ENCODE measurements around the gene CYBC1.

The CYBC1 gene

DNA sequence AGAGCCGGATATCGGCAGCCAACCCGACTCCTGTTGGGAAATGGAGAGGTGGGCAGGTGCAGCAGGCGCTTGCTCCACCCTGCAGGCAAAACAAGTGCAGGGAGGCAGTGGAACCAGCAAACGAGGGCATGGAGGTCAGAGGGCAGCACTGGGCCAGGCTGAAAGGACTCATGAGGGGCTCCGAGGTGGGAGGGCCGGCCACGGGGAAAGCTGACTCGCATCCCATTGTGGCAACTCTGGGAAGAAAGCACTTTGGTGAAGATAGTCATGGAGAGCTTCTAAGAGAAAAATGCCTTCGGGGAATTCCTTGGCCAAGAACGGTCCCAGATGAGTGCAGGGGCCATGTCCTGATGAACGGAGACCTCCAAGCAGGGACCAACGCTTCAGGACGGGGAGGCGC is 4.4 kb downstream of the CYBC1 start:
- TF ChIP-seq ZNF560 (tag by site-specific recombination; IDR thresholded peaks at IDR 0.05; ENCODE audit: borderline replicate concordance), result no peak
- peak; percentile 45; the same call in 1 of the 2 replicates for TF ChIP-seq SCRT2 (tag by site-specific recombination; IDR thresholded peaks at IDR 0.05)
- CTCF ChIA-PET, result no interaction called here
- Histone ChIP-seq H3K36me3 (ENCODE audit: control insufficient read depth in 2 of 2, insufficient read depth in 1 of 2, low read length in 2 of 2) (peaks cover 0 to 50% of the 10 kb centered on the region in 2 experiments; a peak in 1 of 3 replicates), H3K27ac (ENCODE audit: extremely low read depth, low read depth, low read length) (no peak overlapping the region), H3K4me3 (ENCODE audit: low read depth, low read length) (no peak overlapping the region), H3K9me3 (ENCODE audit: control insufficient read depth, insufficient read depth, low read depth, low read length) (no peaks in the 10 kb centered on the region), H3K4me1 (ENCODE audit: control insufficient read depth, insufficient read depth, low read length) (peaks cover 2% of the 10 kb centered on the region; the same call in 1 of the 2 replicates)
- POLR2A ChIA-PET, result no interaction called here

DNA sequence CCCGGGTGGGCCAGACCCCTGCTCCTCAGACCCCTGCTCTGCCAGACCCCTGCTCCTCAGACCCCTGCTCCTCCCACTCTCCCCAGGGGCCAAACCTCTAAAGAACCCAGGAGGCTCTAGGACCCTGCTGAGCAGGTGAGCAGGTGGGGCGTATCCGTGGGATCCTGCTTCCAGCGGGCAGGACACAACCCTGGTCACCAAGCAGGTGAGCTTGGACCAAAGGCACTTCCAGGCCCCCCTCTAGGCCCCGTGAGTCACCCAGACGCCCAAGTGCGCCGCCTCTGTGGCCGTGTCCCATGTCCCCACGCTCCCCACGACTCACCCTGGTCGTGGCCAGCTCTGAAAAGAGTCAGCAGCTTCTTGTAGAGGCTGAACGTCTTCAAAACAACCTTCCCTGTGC is 5.0 kb downstream of the CYBC1 start:
- H3K27ac ChIP-seq (ENCODE audit: extremely low read depth, low read depth, low read length), result no peak overlapping the region
- ChIA-PET CTCF (no interaction called here), POLR2A (no interaction called here)
- TF ChIP-seq ZBTB21 (tag by site-specific recombination; IDR thresholded peaks at IDR 0.05) (no peak), ZNF510 (tag by site-specific recombination; IDR thresholded peaks at IDR 0.05; ENCODE audit: insufficient replicate concordance) (no peak), ZNF548 (tag by site-specific recombination; IDR thresholded peaks at IDR 0.05) (no peak), YY2 (tag by site-specific recombination; IDR thresholded peaks at IDR 0.05) (no peak), ZNF175 (tag by site-specific recombination; IDR thresholded peaks at IDR 0.05) (no peak), ZNF561 (tag by site-specific recombination; IDR thresholded peaks at IDR 0.05; ENCODE audit: borderline replicate concordance) (no peak)
- TF ChIP-seq, protein P1, sequence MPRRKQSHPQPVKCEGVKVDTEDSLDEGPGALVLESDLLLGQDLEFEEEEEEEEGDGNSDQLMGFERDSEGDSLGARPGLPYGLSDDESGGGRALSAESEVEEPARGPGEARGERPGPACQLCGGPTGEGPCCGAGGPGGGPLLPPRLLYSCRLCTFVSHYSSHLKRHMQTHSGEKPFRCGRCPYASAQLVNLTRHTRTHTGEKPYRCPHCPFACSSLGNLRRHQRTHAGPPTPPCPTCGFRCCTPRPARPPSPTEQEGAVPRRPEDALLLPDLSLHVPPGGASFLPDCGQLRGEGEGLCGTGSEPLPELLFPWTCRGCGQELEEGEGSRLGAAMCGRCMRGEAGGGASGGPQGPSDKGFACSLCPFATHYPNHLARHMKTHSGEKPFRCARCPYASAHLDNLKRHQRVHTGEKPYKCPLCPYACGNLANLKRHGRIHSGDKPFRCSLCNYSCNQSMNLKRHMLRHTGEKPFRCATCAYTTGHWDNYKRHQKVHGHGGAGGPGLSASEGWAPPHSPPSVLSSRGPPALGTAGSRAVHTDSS (tag by site-specific recombination; IDR thresholded peaks at IDR 0.05), result no peak
- no peaks in the 10 kb centered on the region for H3K4me1 ChIP-seq (ENCODE audit: control insufficient read depth, insufficient read depth, low read length)
- H3K36me3 ChIP-seq (ENCODE audit: control insufficient read depth in 2 of 2, insufficient read depth in 1 of 2, low read length in 2 of 2), result peaks cover 0 to 50% of the 10 kb centered on the region in 2 experiments; a peak in 1 of 3 replicates
- H3K4me3 ChIP-seq (ENCODE audit: low read depth, low read length), result no peak overlapping the region
- no peaks in the 10 kb centered on the region for H3K9me3 ChIP-seq (ENCODE audit: control insufficient read depth, insufficient read depth, low read depth, low read length)

DNA sequence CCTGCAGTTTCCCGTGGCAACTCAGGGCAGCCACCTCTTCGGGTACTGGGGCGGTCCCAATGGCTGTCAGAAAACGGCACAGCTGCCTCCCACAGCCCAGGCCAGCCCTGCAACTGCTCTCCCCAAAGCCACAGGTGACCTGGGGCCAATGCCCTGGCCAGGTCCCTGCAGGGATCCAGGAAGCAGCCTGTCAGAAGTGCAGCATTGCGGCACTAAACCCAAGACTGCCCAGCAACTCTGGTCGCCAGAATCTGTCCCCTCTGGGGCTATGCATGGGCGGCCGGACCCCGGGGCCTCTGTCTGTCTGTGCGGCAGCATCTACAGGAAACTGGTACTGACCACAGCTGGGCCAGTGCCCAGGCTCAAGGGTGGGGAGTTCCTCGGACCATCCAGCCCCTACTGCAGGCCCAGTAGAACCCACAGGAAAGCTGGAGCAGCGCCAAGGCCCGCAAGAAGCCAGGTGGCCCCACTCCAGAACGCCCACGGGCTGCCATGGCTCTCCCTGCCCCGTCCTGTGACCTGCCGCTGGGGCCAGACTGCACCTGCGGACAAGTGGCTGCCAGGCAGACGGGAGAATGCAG is 5.5 kb downstream of the CYBC1 start:
- no peak overlapping the region for H3K27ac ChIP-seq (ENCODE audit: extremely low read depth, low read depth, low read length)
- ChIA-PET CTCF (no interaction called here), POLR2A (no interaction called here)
- H3K36me3 ChIP-seq (ENCODE audit: control insufficient read depth in 2 of 2, insufficient read depth in 1 of 2, low read length in 2 of 2), result peaks cover 0 to 50% of the 10 kb centered on the region in 2 experiments; a peak in 1 of 3 replicates
- no peaks in the 10 kb centered on the region for H3K4me1 ChIP-seq (ENCODE audit: control insufficient read depth, insufficient read depth, low read length)
- TF ChIP-seq ZSCAN23 (tag by site-specific recombination; IDR thresholded peaks at IDR 0.05) (no peak), SCRT2 (tag by site-specific recombination; IDR thresholded peaks at IDR 0.05) (peak; percentile 59)
- TF ChIP-seq, protein P2, sequence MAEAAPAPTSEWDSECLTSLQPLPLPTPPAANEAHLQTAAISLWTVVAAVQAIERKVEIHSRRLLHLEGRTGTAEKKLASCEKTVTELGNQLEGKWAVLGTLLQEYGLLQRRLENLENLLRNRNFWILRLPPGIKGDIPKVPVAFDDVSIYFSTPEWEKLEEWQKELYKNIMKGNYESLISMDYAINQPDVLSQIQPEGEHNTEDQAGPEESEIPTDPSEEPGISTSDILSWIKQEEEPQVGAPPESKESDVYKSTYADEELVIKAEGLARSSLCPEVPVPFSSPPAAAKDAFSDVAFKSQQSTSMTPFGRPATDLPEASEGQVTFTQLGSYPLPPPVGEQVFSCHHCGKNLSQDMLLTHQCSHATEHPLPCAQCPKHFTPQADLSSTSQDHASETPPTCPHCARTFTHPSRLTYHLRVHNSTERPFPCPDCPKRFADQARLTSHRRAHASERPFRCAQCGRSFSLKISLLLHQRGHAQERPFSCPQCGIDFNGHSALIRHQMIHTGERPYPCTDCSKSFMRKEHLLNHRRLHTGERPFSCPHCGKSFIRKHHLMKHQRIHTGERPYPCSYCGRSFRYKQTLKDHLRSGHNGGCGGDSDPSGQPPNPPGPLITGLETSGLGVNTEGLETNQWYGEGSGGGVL (tag by site-specific recombination; IDR thresholded peaks at IDR 0.05), result no peak
- H3K4me3 ChIP-seq (ENCODE audit: low read depth, low read length), result no peak overlapping the region
- no peaks in the 10 kb centered on the region for H3K9me3 ChIP-seq (ENCODE audit: control insufficient read depth, insufficient read depth, low read depth, low read length)

DNA sequence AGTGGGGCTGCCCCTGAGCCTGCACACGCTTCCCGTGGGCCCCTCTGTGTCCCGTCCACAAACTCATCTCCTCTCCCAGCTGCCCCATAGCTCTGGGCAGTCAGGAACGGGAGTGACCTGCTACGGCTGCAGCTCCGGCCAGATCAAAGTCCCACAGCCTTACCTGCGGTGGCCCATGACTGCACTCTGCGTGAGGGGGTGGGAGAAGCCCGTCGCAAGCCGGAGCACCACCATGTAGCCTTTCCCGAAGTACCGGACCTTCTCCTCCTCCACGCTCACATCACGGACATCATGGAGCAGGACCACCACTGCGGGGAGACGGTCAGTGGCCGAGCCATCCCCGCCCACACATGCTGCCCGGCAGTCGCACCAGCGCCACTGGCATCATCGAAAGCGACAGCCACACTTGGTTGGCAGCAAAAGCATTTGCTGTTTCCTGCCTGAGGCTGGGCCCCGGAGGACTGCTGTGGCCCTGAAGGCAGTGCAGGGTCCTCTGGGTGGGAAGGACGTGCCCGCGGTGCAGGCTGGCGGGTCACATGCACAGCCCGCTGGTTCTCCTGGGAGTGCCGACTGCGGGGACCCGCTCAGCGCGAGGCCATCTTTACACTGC is 6.2 kb downstream of the CYBC1 start:
- CTCF ChIA-PET, result no interaction called here
- Histone ChIP-seq H3K27ac (ENCODE audit: extremely low read depth, low read depth, low read length) (no peak overlapping the region), H3K4me1 (ENCODE audit: control insufficient read depth, insufficient read depth, low read length) (no peaks in the 10 kb centered on the region), H3K4me3 (ENCODE audit: low read depth, low read length) (no peak overlapping the region), H3K9me3 (ENCODE audit: control insufficient read depth, insufficient read depth, low read depth, low read length) (no peaks in the 10 kb centered on the region), H3K36me3 (ENCODE audit: control insufficient read depth in 2 of 2, insufficient read depth in 1 of 2, low read length in 2 of 2) (peaks cover 0 to 50% of the 10 kb centered on the region in 2 experiments; a peak in 1 of 3 replicates)
- POLR2A ChIA-PET, result no interaction called here
- TF ChIP-seq ZNF366 (tag by site-specific recombination; conservative IDR thresholded peaks at IDR 0.05) (no peak), ZNF274 (IDR thresholded peaks at IDR 0.05; ENCODE audit: low read length) (no peak), ZNF274 (tag by site-specific recombination; IDR thresholded peaks at IDR 0.05; ENCODE audit: borderline replicate concordance) (no peak), YY2 (tag by site-specific recombination; IDR thresholded peaks at IDR 0.05) (no peak), MEIS1 (CRISPR knock-in tag; IDR thresholded peaks at IDR 0.05; ENCODE audit: borderline replicate concordance) (no peak), ZNF324 (tag by site-specific recombination; IDR thresholded peaks at IDR 0.05) (no peak), ZNF175 (tag by site-specific recombination; IDR thresholded peaks at IDR 0.05) (no peak), ZNF211 (tag by site-specific recombination; IDR thresholded peaks at IDR 0.05; ENCODE audit: low read depth) (no peak), ZNF530 (tag by site-specific recombination; IDR thresholded peaks at IDR 0.05; ENCODE audit: low read depth) (no peak), ZSCAN16 (tag by site-specific recombination; IDR thresholded peaks at IDR 0.05) (no peak), ZNF473 (tag by site-specific recombination; IDR thresholded peaks at IDR 0.05) (no peak), ZNF548 (tag by site-specific recombination; IDR thresholded peaks at IDR 0.05) (no peak), ZNF792 (tag by site-specific recombination; IDR thresholded peaks at IDR 0.05) (no peak), ZBTB1 (tag by site-specific recombination; IDR thresholded peaks at IDR 0.05) (no peak), ZNF157 (tag by site-specific recombination; IDR thresholded peaks at IDR 0.05) (no peak), ZNF239 (tag by site-specific recombination; IDR thresholded peaks at IDR 0.05) (no peak)
